GM21737 (cell line): ENCODE results near the gene URB2.
"Not testable (repeated sequence)": the region's sequence is repeated elsewhere in the genome, so short reads cannot be mapped to it uniquely, and the experiment has no call there.

Source experiments
- ATAC-seq: cut with Tn5 transposase; IDR thresholded peaks from one replicate; pipeline ENCODE4 v1.9.1; 2021; ENCODE audit warnings: mild to moderate bottlenecking, moderate library complexity; ENCODE audit not compliant: unreplicated experiment

URB2 gene

GRCh38 chr1:229689904-229690303 lies 63.9 kb downstream of the URB2 start:
- no peak for ATAC-seq

DNA sequence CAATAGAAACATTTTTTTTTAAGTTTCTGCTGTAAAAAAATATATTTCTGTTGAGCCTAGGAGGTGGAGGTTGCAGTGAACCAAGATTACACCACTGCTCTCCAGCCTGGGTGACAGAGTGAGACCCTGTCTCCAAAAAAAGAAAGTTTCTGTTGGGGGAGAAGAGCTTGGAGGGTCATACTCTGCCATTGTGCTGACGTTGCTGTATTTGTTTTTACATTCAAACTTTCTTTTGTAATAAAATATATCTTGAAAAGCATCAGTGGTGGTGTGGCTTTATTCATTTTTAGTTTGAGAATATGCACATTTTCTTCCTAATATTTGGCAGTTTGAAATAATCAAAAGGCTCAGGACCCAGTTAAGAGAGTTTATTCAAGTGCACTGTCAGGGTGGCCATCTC lies 64.6 kb downstream of the URB2 start:
- no peak for ATAC-seq

- no peak for ATAC-seq
Observed at GRCh38 chr1:229691362-229691761, 65.3 kb downstream of the URB2 start.

DNA sequence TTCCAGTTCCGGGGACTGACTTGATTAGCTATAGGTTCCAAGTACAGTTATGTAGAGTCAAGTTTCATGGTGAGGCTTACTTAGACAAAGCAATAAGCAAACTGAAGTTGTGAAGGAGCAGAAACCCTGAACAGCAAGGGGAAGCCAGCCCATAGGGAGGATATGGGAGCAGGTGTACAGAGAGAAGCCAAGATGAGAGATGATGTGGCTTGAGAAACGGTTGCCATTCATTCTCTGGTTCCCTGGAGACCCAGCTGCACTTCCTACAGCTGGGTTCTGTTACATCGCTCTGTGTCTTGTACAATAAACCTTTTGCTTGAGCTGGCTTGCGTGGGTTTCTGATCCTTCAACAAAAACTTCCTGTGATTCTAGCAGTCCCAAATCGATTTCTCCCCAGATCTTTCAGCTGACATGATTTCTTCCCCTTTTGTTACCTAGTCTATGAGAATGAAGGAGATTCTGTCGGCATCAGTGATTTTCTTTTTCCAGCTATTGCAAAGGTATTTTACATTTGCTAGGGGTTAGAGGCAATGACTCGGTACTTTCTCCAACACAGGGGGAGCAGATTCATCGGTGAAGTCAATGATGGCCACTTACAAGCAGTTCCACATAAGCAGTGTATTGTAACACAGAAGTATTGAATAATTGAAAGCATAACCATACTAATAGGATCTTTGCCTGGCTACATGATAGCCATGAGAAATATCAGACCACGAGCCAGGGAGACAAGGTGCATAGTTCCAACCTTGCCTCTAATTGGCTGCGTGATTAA lies 67.3 kb downstream of the URB2 start:
- peak; percentile 52 for ATAC-seq

DNA sequence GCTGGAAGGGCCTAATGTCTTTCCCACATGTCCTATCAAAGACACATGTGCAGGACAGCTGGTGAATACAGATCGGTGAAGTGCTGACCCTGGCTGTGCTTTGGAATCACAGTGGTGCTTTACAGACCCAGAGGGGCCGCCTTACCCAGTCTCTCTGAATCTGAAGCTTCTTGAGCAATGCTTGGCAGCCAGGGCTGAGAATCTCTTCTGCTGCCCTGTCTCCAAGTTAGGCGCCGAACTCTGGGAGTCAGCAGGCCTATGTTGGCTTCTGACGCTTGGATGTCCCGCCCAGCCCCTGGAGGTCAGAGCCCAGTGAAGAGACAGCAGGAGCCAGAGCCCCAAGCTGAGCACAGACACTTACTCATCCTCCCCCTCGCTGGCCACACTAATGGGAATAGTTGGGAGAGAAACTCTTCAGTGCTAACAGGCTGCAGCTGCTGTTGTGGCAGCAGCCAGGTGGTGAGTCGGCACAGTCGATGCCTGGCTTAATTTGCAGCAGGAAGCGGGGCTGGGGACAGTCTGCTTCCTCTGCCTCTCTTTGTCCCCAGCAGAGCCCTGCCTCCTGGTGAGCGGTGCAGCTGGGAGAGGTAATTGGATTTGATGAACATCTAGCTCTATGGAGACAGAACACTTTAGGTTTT lies 68.1 kb downstream of the URB2 start:
- ATAC-seq: no peak

- ATAC-seq: no peak
Observed at GRCh38 chr1:229696385-229696784, 70.3 kb downstream of the URB2 start.

DNA sequence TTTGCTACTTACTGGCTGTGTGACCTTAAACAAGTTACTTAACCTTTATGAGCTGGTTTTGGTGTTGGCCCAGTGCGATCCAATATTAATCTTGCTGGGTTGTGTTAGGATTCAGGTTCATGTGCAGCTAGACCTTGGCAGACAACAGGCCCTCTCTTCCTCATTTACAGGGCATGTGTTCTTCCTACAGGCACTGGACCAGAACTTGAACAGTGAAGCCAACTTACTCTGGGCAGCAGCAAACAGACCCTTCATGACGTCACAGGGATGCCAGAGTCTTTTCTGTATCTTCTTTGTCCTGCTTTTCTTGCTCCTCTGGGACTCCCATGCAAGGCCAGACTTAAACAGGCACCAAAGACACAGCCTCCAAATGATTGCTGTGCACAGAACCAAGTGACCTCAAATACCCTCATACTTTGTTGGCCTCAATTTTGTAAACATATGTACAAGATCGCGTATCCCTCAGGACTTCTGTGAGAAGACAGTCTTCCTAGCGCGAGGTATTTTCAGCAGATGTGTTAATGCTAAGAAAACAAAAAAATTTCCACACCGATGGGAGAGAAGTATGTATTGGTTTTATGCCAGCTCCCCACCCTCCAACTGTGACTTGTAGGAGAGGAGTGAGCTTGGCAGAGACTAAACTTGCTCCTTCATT lies 73.7 kb downstream of the URB2 start:
- ATAC-seq: no peak

DNA sequence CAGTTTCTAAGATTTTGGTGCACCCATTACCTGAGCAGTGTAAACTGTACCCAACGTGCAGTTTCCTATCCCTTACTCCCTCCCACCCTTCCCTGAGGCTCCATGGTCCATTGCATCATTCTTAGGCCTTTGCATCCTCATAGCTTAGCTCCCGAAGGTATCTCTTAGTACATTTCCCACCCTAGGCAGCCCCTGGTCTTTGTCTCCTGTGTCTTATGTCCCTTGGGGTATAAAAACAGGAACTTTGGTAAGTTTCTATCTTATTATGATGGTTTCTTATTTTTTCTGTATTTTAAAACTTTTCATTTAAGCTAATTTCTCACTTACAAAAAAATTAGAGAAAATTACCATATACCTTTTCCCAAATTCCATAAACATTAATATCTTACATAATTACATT lies 78.1 kb downstream of the URB2 start:
- no peak for ATAC-seq

- not testable (repeated sequence) for ATAC-seq
Observed at GRCh38 chr1:229705152-229705551, 79.1 kb downstream of the URB2 start.

DNA sequence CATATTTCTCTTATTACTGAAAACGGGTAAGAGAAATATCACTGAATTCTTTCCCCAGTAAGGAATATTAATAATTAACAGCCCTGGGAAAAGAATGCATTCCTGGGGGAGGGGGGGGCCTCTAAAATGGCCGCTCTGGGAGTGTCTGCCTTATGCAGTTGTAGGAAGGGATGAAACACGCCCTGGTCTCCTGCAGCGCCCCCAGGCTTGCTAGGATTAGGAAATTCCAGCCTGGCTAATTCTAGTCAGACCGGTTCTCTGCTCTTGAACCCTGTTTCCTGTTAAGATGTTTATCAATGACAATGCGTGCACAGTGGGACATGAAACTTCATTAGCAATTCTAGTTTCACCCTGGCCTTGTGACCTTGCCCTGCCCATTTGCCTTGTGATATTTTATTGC lies 81.1 kb downstream of the URB2 start:
- ATAC-seq: not testable (repeated sequence)

DNA sequence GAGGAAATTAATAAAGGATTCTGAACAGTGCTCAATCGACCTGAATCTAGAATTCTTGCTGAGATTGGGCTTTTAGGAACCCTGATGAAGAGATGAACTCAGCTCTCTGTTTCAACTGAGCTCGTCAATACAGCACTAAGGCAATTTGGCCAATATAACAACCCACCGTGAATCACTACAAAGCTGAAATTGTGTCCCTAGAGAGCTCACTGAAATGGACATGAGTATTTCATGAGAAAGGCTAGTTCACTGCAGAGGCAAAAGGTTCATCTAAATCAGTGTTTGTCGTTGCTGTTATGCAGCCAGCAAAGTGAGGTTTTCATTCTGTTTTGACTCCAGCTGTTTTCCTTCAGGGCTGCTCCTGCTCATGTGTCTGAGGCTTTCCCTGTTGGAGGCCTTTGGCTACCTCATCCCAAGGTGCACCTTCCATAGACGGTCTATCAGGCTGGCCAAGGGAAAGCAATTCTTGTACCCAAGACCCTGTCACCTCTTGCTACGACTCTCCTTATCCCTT lies 83.5 kb downstream of the URB2 start:
- ATAC-seq: no peak
